HepG2 (cell line): ENCODE measurements around the gene MYO3B. TPM values are rescaled to one million over a fixed set of nuclear protein-coding genes. Genes with fewer than 3 reads are reported as not detected.

Experiments
- ATAC-seq: fragments of 200-7000 bp; cut with Tn5 transposase; 3 replicates; pipeline ENCODE4 v1.9.1; 2020; ENCODE audit warnings: mild to moderate bottlenecking, moderate library complexity
- BruUV-seq: library from RNA; stranded (reverse); fragments of 400-500 nt; replicated peaks from 2 replicates; lab custom pipeline; 2021; lab: Mats Ljungman, UMichigan
- CTCF ChIA-PET: fragments of 300-600 bp; formaldehyde crosslinking; extraction: SDS; loops from one replicate; lab custom pipeline; 2021; ENCODE audit warnings: low total read pairs, inconsistent platforms, low intra/inter-chr PET ratio; lab: Yijun Ruan, JAX
- POLR2A ChIA-PET: fragments of 350-600 bp; sonication (Branson Sonifier 250); formaldehyde crosslinking; loops from one replicate; lab custom pipeline; 2020; ENCODE audit warnings: antibody characterized with exemption, inconsistent platforms; lab: Yijun Ruan, JAX
- DNase-seq: peaks from one replicate; pipeline ENCODE4 v3.0.0-alpha.2; 2015; ENCODE audit warnings: low spot score
- FAIRE-seq: peaks from 3 replicates; lab custom pipeline; 2011; peaks lifted over from hg19 to GRCh38; lab: Jason Lieb, UNC
- H2AFZ ChIP-seq: one replicate; pipeline ENCODE4 v1.6.1; 2011; ENCODE audit warnings: low read length, inconsistent platforms
- H3K27ac ChIP-seq: fragments of 300-600 bp; 3 replicates; pipeline ENCODE4 v1.8.0; 2011; ENCODE audit warnings: mixed run types, mild to moderate bottlenecking, mixed read lengths, low read length, inconsistent platforms; ENCODE audit not compliant: insufficient read depth; ENCODE audit errors: extremely low read length
- H3K27me3 ChIP-seq, 2 experiments: fragments of 200-600 bp in 1 of 2; 2 replicates in 1 of 2; 3 replicates in 1 of 2; pipeline versions ENCODE4 v1.6.0 to v1.8.0; 2011; ENCODE audit warnings: low read length in 2 of 2, mild to moderate bottlenecking in 2 of 2, moderate library complexity in 2 of 2, inconsistent platforms in 1 of 2; ENCODE audit not compliant: insufficient read depth in 2 of 2, control insufficient read depth in 1 of 2
- H3K36me3 ChIP-seq, 2 experiments: fragments of 200-600 bp in 1 of 2; replicated peaks in 1 of 2; 2 replicates in 1 of 2; 3 replicates in 1 of 2; pipeline versions ENCODE4 v1.5.1 to v1.8.0; 2011; ENCODE audit warnings: low read length in 2 of 2, inconsistent platforms in 1 of 2; ENCODE audit not compliant: insufficient read depth in 2 of 2, control insufficient read depth in 1 of 2
- H3K4me1 ChIP-seq: 2 replicates; pipeline ENCODE4 v1.5.1; 2012; ENCODE audit warnings: low read length, inconsistent platforms; ENCODE audit not compliant: insufficient read depth
- H3K4me2 ChIP-seq: 2 replicates; pipeline ENCODE4 v1.6.0; 2011; ENCODE audit warnings: low read depth, low read length, inconsistent platforms
- H3K4me3 ChIP-seq, 3 experiments: fragments of 200-600 bp in 1 of 3; sonication (generic), shearing (Covaris generic) in 1 of 3; replicated peaks in 1 of 3; 2 replicates each; pipeline ENCODE4 v1.5.1; 2011 to 2016; ENCODE audit warnings: low read length in 3 of 3, inconsistent platforms in 2 of 3, low read depth in 2 of 3, mild to moderate bottlenecking in 2 of 3, control low read depth in 1 of 3, mixed read lengths in 1 of 3; ENCODE audit not compliant: insufficient read depth in 1 of 3
- H3K79me2 ChIP-seq: one replicate; pipeline ENCODE4 v1.6.1; 2011; ENCODE audit warnings: low read length, inconsistent platforms; ENCODE audit not compliant: insufficient read depth
- H3K9ac ChIP-seq: 2 replicates; pipeline ENCODE4 v1.6.0; 2011; ENCODE audit warnings: mild to moderate bottlenecking, low read depth, low read length, inconsistent platforms; ENCODE audit not compliant: insufficient read depth
- H3K9me3 ChIP-seq: 2 replicates; pipeline ENCODE4 v1.5.1; 2012; ENCODE audit warnings: mild to moderate bottlenecking, low read length
- H4K20me1 ChIP-seq: 2 replicates; pipeline ENCODE4 v1.6.0; 2011; ENCODE audit warnings: inconsistent platforms, mild to moderate bottlenecking, low read length, moderate library complexity; ENCODE audit not compliant: insufficient read depth
- CC2D1A ChIP-seq: sonication (generic); formaldehyde crosslinking; IDR thresholded peaks from 2 replicates; pipeline ENCODE4 v1.8.1; 2023; ENCODE audit warnings: mild to moderate bottlenecking, missing genetic modification reagents
- PAF1 ChIP-seq: IDR thresholded peaks from 2 replicates; pipeline ENCODE4 v1.6.1; 2016; ENCODE audit warnings: missing genetic modification reagents, missing compliant biosample characterization
- PHF20 ChIP-seq: sonication (generic); formaldehyde crosslinking; IDR thresholded peaks from 2 replicates; pipeline ENCODE4 v1.5.0; 2020; ENCODE audit warnings: mild to moderate bottlenecking, missing genetic modification reagents
- RXRB ChIP-seq: IDR thresholded peaks from 2 replicates; pipeline ENCODE4 v1.6.1; 2016; ENCODE audit warnings: borderline replicate concordance, missing genetic modification reagents, missing compliant biosample characterization
- ZSCAN9 ChIP-seq: IDR thresholded peaks from 2 replicates; pipeline ENCODE4 v1.6.1; 2016; ENCODE audit warnings: borderline replicate concordance
- WGBS: methylation state at CpG from one replicate; pipeline ENCODE4 v1.1.6; 2017; ENCODE audit warnings: low lambda C conversion rate; 5-methylcytosine and 5-hydroxymethylcytosine counted together
- in situ Hi-C: cut with HindIII; loops from 2 replicates; pipeline ENCODE4 v1.10.0; 2017; ENCODE audit warnings: low pct_unique_long_range_greater_than_20kb; ENCODE audit not compliant: extremely low pct_ligation_motif_present
- intact Hi-C: fragments of 100-400 bp; cut with micrococcal nuclease; formaldehyde crosslinking; loops from one replicate; pipeline ENCODE4 v1.10.0; 2022; ENCODE audit not compliant: unreplicated experiment
- polyA plus RNA-seq, 8 experiments: library from polyadenylated mRNA; depleted of rRNA in 3 of 8; stranded (reverse) in 7 of 8; unstranded in 1 of 8; fragments of >200 nt; fragmentation: Illumina TruSeq in 4 of 8; extraction: Trizol in 4 of 8; gene quantifications; 2 replicates each; pipeline versions ENCODE4 v1.2.1 to v1.2.3, GENCODE V29; 2011 to 2016; ENCODE audit warnings: low read depth in 4 of 8, missing spikeins in 1 of 8, mixed read lengths in 1 of 8; ENCODE audit not compliant: insufficient read depth in 1 of 8
- total RNA-seq, 5 experiments: library from RNA; depleted of rRNA; stranded (reverse); fragments of >200 nt; fragmentation: Illumina TruSeq; extraction: Trizol; gene quantifications; 2 replicates each; pipeline ENCODE4 v1.2.3, GENCODE V29; 2016; ENCODE audit warnings: low read depth in 1 of 5
- TF ChIP-seq, protein P1 (sequence below): sonication (generic); formaldehyde crosslinking; IDR thresholded peaks from 2 replicates; pipeline ENCODE4 v1.8.0; 2022; ENCODE audit warnings: missing genetic modification reagents, low read depth, mild to moderate bottlenecking, borderline replicate concordance

MYO3B gene
- total and polyA plus RNA-seq, 2 of the 13 experiments (the other 11 are each of a cell fraction or from before 2014, with no cell fraction given) = 0.01 TPM; not detected in 1

DNA sequence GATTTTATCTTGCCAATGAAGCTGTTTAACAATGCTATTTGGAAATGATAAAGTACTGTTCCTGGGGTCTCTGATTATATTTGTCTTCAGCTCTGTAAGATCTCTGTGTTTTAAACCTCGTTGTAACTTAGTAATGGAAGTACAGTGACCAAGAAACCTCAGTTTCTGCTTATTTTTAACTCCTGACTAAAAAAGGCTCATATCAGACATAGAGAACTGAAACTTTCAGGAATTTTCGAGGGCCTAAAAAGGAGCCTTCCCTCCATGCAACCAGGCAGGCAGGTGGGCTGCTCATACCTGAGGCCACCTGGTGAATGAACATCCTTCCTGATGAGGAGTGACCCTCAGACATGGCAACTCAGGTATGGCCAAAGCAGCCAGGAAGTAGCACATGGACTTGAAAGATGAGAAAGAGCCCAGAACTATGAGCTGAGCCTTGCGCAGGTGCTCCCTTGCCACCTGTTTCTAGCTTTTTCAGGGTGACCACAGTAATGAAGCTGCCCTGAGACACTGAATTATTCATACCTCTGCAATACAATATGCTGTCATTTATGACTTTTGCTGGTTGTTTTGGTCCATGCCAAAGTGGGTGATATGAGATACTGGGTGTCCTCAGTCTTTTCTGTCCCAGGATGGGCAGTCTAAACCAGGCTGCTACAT is 23.9 kb downstream of the MYO3B start:
- no peak for FAIRE-seq
- H3K79me2 ChIP-seq = no peaks in the 10 kb centered on the region
- WGBS = 24% methylated on average over 3 of the region's 3 CpGs
- no TSS peak for BruUV-seq
- H3K9ac ChIP-seq = no peak overlapping the region
- no peak overlapping the region for H3K4me3 ChIP-seq
- no peaks in the 10 kb centered on the region for H3K36me3 ChIP-seq
- POLR2A ChIA-PET = no interaction called here
- no peaks in the 10 kb centered on the region for H3K27me3 ChIP-seq
- H3K27ac ChIP-seq = no peak overlapping the region
- no peaks in the 10 kb centered on the region for H4K20me1 ChIP-seq
- TF ChIP-seq, protein P1, sequence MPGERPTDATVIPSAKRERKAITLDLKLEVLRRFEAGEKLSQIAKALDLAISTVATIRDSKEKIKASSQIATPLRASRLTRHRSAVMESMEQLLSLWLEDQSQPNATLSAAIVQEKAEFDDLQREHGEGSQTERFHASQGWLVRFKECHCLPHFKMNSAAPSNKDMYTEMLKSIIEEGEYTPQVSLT (CRISPR knock-in tag) = no peak
- no peak for TF ChIP-seq PAF1 (CRISPR knock-in tag)
- TF ChIP-seq CC2D1A (CRISPR knock-in tag) = no peak
- no peak for TF ChIP-seq ZSCAN9
- in situ Hi-C loops (no loop called here), intact Hi-C loops (no loop called here)
- H2AFZ ChIP-seq = no peak overlapping the region
- DNase-seq = no peak
- no peak for ATAC-seq
- CTCF ChIA-PET = no interaction called here
- no peaks in the 10 kb centered on the region for H3K9me3 ChIP-seq
- no peaks in the 10 kb centered on the region for H3K4me1 ChIP-seq
- H3K4me2 ChIP-seq = no peak overlapping the region

DNA sequence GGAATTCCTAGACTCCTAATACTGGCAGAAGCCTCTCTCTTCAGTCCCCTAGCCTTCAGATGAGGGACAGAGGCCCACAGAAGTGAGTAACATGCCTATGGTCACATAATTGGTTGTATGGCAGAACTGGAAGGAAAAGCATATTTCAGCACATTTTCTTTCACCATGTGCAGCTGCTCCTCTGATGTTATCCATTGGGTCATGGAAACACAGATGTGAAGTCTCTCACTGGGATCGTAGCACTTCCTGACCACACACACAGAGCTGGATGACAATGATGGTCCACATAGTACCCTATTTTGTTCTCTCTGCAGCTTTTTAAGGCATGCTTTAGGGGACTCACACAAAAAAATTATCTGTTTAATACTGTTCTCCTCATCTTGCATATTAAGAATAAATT is 24.5 kb downstream of the MYO3B start:
- Histone ChIP-seq H3K4me2 (no peak overlapping the region), H3K27ac (no peak overlapping the region), H3K36me3 (no peaks in the 10 kb centered on the region), H2AFZ (no peak overlapping the region), H4K20me1 (no peaks in the 10 kb centered on the region), H3K4me3 (no peak overlapping the region), H3K79me2 (no peaks in the 10 kb centered on the region), H3K9me3 (no peaks in the 10 kb centered on the region), H3K4me1 (no peaks in the 10 kb centered on the region), H3K27me3 (no peaks in the 10 kb centered on the region), H3K9ac (no peak overlapping the region)
- intact Hi-C loops (no loop called here), in situ Hi-C loops (no loop called here)
- no TSS peak for BruUV-seq
- ATAC-seq (no peak), DNase-seq (no peak), FAIRE-seq (no peak)
- CTCF ChIA-PET = no interaction called here
- POLR2A ChIA-PET = no interaction called here
- TF ChIP-seq PHF20 = no peak
- no peak for TF ChIP-seq RXRB (CRISPR knock-in tag)
- 43% methylated on average over 1 of the region's 1 CpG for WGBS
